A673 (cell line): Measurements from ENCODE around the gene CEP85. TPM values are rescaled to one million over a fixed set of nuclear protein-coding genes. Genes with fewer than 3 reads are reported as not detected.

ENCODE experiments used
- BruUV-seq: library from RNA; stranded (reverse); fragments of 400-500 nt; replicated peaks from 2 replicates; lab custom pipeline; 2021; lab: Mats Ljungman, UMichigan
- CTCF ChIA-PET: fragments of 300-600 bp; sonication (Branson Sonifier 250); formaldehyde crosslinking; loops from one replicate; lab custom pipeline; 2022; ENCODE audit warnings: antibody characterized with exemption; lab: Charles Lee
- POLR2A ChIA-PET: fragments of 300-600 bp; sonication (Branson Sonifier 250); formaldehyde crosslinking; loops from one replicate; lab custom pipeline; 2022; ENCODE audit warnings: antibody characterized with exemption; ENCODE audit not compliant: low non-redundant PET; lab: Charles Lee
- DNase-seq: peaks from one replicate; pipeline ENCODE4 v3.0.0-alpha.2; 2015; ENCODE audit warnings: low spot score
- H3K27ac ChIP-seq: fragments of 200-600 bp; sonication (generic); 2 replicates; pipeline ENCODE4 v1.5.1; 2016; ENCODE audit warnings: mixed run types, low read depth, mild to moderate bottlenecking, mixed read lengths, antibody characterized with exemption, low read length; ENCODE audit not compliant: poor library complexity, severe bottlenecking
- H3K27me3 ChIP-seq: fragments of 200-600 bp; sonication (generic); replicated peaks from 2 replicates; pipeline ENCODE4 v1.6.1; 2017; ENCODE audit warnings: mixed run types, low read depth, mild to moderate bottlenecking, mixed read lengths, antibody characterized with exemption, low read length; ENCODE audit not compliant: insufficient read depth, poor library complexity
- H3K36me3 ChIP-seq: fragments of 200-600 bp; sonication (generic); 2 replicates; pipeline ENCODE4 v1.6.1; 2016; ENCODE audit warnings: mixed run types, mild to moderate bottlenecking, mixed read lengths, antibody characterized with exemption, low read length; ENCODE audit not compliant: insufficient read depth, poor library complexity, severe bottlenecking
- H3K4me1 ChIP-seq: fragments of 200-600 bp; sonication (generic); 2 replicates; pipeline ENCODE4 v1.6.1; 2017; ENCODE audit warnings: mixed run types, mild to moderate bottlenecking, mixed read lengths, antibody characterized with exemption, low read length; ENCODE audit not compliant: insufficient read depth, poor library complexity, severe bottlenecking
- H3K4me3 ChIP-seq: fragments of 200-600 bp; sonication (generic); 2 replicates; pipeline ENCODE4 v1.5.1; 2016; ENCODE audit warnings: low read depth, mixed run types, mild to moderate bottlenecking, mixed read lengths, low read length; ENCODE audit not compliant: poor library complexity, severe bottlenecking
- H3K9me3 ChIP-seq: fragments of 200-600 bp; sonication (generic); 2 replicates; pipeline ENCODE4 v1.6.1; 2016; ENCODE audit warnings: mixed run types, low read depth, mild to moderate bottlenecking, mixed read lengths, antibody characterized with exemption, low read length; ENCODE audit not compliant: poor library complexity, severe bottlenecking
- CTCF ChIP-seq: fragments of 300-800, 200-600 bp; sonication (generic); conservative IDR thresholded peaks from 2 replicates; pipeline ENCODE4 v1.5.1; 2017; ENCODE audit warnings: low read depth, mild to moderate bottlenecking, antibody characterized with exemption, low read length, moderate library complexity, mixed read lengths
- EZH2 ChIP-seq: fragments of 200-600 bp; sonication (generic); IDR thresholded peaks from 2 replicates; pipeline ENCODE4 v1.6.1; 2017; ENCODE audit warnings: borderline replicate concordance, low read depth, mild to moderate bottlenecking, mixed read lengths, antibody characterized with exemption, low read length; ENCODE audit not compliant: poor library complexity, severe bottlenecking
- intact Hi-C: fragments of 100-400 bp; cut with micrococcal nuclease; formaldehyde crosslinking; loops from one replicate; pipeline ENCODE4 v1.10.0; 2022; ENCODE audit not compliant: unreplicated experiment
- total RNA-seq: library from RNA; stranded (reverse); gene quantifications from 2 replicates; pipeline ENCODE4 v1.2.3, GENCODE V29; 2021

The CEP85 gene
- total RNA-seq, 1 experiment from 2014 or later = 51.3 TPM

- no peak overlapping the region for H3K4me3 ChIP-seq
- H3K36me3 ChIP-seq = no peaks in the 10 kb centered on the region
- H3K27me3 ChIP-seq = no peaks in the 10 kb centered on the region
- DNase-seq = no peak
- H3K9me3 ChIP-seq = no peaks in the 10 kb centered on the region
- peaks cover 12% of the 10 kb centered on the region for H3K4me1 ChIP-seq
- CTCF ChIA-PET = interaction anchor here (0.6 to 0.7 kb wide), 2 partner anchors 9 to 45 kb away, joined by 3 read pairs; no protein-coding TSS in a partner anchor
- intact Hi-C loops = loop anchor here (5.0 kb wide), 1 partner anchor 129 kb away; no protein-coding TSS in a partner anchor
- TF ChIP-seq EZH2 (no peak), CTCF (no peak)
- H3K27ac ChIP-seq = no peak overlapping the region
- BruUV-seq = no TSS peak
- POLR2A ChIA-PET = no interaction called here
Observed at GRCh38 chr1:26288311-26288941, 54.4 kb downstream of the CEP85 start.

DNA sequence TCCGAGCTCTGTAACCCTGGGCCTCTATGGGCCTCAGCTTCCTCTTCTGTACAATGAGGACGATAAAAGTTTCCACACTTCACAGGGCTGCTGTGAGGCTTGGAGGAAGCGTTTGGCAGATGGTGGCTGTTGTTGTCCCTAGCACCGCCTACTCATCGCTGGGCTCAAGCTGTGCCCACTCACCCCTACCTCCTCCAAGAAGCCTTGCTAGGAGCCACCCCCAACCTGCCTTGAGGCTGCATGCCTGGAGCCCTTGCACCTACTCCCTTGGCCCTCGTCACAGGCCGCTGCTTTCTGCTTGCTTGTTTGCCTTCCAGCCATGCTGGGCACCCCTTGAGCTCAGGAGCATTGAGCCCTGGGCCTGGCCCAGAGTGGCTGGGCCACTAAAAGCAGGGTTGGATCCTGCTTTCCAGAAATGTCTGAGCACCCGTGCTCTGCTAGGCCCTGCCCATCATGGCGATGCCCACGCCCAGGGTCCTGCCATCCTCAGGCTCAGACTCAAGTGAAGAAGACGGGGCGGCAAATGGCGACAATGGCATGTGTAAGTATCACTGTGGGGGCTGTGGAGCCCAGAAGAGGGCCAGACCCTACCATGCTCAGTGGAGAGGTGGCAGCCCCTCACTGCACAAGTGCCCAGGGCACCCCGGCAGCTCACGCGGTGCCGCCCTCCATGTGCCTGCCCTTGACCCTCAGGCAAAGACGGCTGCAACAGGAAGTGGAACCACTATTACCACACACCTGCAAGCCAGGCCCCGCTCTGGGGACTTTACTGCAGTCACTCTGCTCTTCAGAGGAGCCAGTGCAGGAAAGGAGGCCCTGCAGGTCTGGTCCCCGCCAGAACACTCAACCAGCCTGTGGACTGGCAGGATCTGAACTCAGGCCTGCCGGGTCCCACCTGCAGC lies 55.4 kb downstream of the CEP85 start:
- BruUV-seq = no TSS peak
- DNase-seq = no peak
- Histone ChIP-seq H3K36me3 (no peaks in the 10 kb centered on the region), H3K27ac (no peak overlapping the region), H3K9me3 (no peaks in the 10 kb centered on the region), H3K4me3 (no peak overlapping the region), H3K4me1 (peaks cover 9% of the 10 kb centered on the region), H3K27me3 (no peaks in the 10 kb centered on the region)
- ChIA-PET POLR2A (no interaction called here), CTCF (no interaction called here)
- intact Hi-C loops = loop anchor here (5.0 kb wide), 1 partner anchor 128 kb away; no protein-coding TSS in a partner anchor
- no peak for TF ChIP-seq EZH2
- no peak for TF ChIP-seq CTCF

GRCh38 chr1:26290122-26290881 lies 56.3 kb downstream of the CEP85 start:
- ChIA-PET CTCF (no interaction called here), POLR2A (no interaction called here)
- no peaks in the 10 kb centered on the region for H3K27me3 ChIP-seq
- intact Hi-C loops = no loop called here
- BruUV-seq = no TSS peak
- H3K36me3 ChIP-seq = no peaks in the 10 kb centered on the region
- no peaks in the 10 kb centered on the region for H3K9me3 ChIP-seq
- peaks cover under 1% of the 10 kb centered on the region for H3K4me1 ChIP-seq
- no peak for TF ChIP-seq EZH2
- TF ChIP-seq CTCF = no peak
- H3K27ac ChIP-seq = no peak overlapping the region
- DNase-seq = no peak
- no peak overlapping the region for H3K4me3 ChIP-seq
